Measurements from ENCODE around the gene SLC6A12.

Gene SLC6A12

GRCh38 chr12:163406-163986, 50.5 kb downstream of the SLC6A12 start:
- DNase-seq (ENCODE audit: low read depth in 2 of 2): no peak

DNA sequence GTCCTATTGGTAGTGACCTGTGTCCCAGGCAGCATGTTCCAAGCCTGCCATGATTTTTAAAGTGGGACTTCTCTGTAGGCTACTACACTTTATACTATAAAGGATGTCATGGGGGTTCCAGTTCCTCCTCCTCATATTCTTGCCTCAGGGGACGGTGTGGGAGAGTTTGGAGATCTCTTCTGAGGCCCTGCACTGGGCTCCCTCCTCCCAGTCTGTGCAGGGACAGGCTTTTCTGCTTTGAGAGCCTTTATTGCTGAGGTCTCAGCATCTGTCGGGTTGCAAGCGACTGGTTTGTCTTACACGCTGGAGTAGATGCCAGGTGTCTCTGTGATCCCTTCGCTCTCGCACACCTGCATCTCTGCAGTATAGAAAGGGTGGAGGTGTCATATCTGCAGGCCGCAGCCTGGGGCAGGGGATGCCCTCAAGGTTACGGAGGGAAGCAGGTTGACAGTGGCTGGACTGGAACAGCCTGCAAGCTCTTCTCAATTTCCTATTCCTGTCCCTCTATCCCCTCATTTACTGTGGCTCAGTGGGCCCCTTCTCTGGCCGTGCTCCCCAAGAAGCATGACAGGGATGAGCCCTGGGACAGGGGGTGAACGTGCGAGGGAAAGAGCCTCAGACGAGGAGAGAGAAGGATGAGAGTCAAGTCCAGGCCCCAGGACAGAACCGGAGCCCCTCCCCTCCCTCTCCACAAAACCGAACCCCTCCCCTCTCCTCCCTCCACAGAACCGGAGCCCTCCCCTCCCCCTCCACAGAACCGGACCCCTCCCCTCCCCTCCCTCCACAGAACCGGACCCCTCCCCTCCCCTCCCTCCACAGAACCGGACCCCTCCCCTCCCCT, 51.3 kb downstream of the SLC6A12 start:
- DNase-seq (ENCODE audit: low read depth in 2 of 2): no peak

DNA sequence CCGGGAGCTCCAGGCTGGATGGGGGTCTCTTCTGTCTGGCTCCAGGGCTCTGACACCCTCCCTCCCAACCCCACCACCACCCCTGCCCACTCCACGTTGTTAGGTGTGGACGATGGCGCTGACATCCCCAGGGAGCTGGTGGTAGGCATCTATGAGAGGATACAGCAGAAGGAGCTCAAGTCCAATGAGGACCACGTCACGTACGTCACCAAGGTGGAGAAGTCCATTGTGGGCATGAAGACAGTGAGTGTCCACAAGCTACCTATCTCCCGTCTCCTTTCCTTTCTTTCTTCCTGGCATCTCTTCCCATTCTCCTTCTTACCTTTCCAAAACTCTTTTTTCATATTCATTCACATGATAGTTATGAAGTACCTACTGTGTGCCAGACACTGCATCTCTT, 52.1 kb downstream of the SLC6A12 start:
- DNase-seq (ENCODE audit: low read depth in 2 of 2): no peak

- no peak for DNase-seq (ENCODE audit: low read depth in 2 of 2)
These were observed 53.1 kb downstream of the SLC6A12 start for GRCh38 chr12:160858-161257.

- no peak for DNase-seq (ENCODE audit: low read depth in 2 of 2)
These were observed 54.7 kb downstream of the SLC6A12 start for GRCh38 chr12:159156-159782.

DNA sequence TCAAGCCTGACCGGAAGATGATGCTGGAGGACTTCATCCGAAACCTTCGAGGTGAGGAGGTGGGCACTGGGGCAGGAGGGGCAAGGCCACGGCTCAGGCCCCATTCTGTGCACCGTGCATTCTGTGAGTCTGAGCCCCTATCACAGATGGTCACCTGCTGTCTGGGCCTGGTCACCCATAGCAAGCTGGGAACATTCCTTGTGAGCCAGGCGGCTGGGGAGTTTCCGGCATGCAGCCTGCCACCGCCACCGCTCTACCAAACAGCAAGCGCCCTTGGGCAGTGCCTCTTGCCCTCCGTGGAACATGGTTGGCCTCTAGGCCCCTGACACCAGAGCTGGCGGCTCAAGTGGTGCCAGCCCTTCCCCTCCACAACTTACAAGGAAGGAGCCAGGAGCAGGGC, 56.3 kb downstream of the SLC6A12 start:
- no peak for DNase-seq (ENCODE audit: low read depth in 2 of 2)

DNA sequence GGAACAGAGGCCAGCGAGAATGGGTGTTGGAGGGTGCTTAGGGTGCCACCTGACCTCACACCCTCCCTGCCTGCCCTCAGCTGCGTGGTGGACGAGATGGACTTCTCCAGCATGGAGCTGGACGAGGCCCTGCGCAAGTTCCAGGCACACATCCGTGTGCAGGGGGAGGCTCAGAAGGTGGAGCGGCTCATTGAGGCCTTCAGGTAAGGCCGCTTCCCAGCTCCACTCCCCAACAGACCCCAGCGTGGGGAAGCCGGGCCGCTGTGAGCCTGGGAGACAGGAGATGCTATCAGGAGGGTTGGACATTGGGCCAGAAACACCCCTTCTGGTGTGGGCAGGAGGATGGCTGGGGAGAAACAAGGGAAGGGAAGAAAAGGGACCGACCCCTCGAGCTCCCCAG, 57.0 kb downstream of the SLC6A12 start:
- DNase-seq (ENCODE audit: low read depth in 2 of 2): no peak

DNA sequence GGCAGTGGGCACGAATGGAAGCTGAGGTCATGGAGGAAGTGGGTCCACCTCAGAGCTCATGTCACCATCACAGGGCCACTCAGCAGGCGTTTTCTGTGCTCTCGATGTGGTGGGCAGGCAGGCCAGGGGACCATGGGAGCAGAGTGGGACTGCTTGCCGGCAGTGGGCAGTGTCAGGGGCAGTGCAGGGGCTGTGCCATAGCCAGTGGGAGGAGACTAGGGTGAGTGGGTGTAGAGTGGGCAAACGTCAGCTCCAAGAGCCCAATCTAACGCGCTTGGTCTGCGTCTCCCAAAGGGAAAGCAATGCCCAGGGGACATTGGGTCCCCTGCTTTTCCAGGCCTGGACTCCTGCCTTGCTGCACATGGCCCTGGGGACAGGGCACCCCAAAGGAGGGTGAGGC, 58.3 kb downstream of the SLC6A12 start:
- DNase-seq (ENCODE audit: low read depth in 2 of 2): no peak

- no peak for DNase-seq (ENCODE audit: low read depth in 2 of 2)
These were observed 59.0 kb downstream of the SLC6A12 start for GRCh38 chr12:155006-155405.

DNA sequence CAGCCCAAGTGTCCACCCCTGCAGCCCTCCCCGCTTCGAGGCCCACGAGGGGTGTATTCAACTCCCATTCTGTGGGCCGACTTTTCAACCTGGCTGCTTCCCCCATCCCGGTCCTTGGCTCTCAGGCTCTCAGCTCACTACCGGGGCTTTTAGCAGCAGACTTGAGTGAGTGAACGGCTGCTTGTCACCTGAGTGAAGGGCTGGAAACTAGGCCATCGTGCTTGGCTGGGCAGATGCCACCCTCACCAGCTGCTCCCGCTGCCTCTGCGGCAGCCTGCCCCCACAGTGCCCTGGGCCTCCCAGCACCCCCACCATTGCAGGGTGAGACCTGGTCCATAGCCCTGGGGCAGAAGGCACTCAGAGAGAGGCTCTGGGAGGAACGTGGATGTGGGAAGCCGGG, 59.9 kb downstream of the SLC6A12 start:
- no peak for DNase-seq (ENCODE audit: low read depth in 2 of 2)

DNA sequence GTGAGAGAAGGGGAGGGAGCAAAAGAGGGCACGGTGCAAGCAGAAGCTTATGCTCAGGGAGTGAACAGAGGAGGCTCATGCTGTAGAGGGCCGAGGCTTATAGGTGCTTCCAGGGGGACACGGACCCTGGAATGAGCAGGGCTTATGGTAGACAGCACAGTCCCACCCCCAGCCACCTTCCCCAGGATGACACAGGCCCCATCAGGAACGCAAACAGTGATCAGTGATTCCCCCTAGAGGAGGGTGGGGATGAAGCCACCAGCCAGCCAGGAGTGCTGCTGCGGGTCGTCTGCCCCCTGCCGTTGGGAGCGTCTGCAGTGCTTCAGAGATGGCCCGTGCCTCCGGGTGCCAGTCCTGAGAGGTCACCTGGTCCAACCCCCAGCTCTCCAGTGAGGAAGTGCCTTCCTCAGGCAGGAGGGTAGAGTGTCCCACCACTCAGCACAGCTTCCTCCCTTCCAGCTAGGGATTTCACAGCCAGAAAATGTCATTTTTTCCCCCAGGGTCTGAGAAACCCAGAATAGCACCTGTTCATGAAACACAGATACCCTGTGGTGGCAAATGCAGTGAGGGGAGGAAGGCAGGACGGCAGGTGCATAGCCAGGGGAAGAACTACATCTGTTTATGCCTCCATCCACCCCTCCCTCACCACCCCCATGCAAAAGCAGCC, 60.7 kb downstream of the SLC6A12 start:
- DNase-seq (ENCODE audit: low read depth in 2 of 2): no peak

- no peak for DNase-seq (ENCODE audit: low read depth in 2 of 2)
These were observed 61.5 kb downstream of the SLC6A12 start for GRCh38 chr12:152440-152839.

DNA sequence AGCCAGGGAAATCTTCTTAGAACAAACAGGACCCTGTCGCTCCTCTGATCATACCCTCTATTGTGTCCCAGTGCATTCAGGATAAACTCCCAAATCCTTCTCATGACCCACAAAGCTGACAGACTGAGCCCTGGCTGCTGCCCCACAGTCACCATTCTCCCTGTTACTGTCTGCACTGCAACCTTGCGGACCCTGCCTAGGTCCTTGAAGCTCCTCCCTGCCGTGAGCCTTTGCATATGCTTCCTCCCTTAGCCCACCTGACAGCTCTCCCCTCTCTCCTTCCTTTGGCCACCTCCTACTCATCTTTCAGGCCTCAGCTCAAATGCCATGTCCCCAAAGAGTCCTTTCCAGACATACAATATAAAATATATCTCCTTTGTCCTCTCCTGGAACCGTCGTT, 62.4 kb downstream of the SLC6A12 start:
- DNase-seq (ENCODE audit: low read depth in 2 of 2): no peak

DNA sequence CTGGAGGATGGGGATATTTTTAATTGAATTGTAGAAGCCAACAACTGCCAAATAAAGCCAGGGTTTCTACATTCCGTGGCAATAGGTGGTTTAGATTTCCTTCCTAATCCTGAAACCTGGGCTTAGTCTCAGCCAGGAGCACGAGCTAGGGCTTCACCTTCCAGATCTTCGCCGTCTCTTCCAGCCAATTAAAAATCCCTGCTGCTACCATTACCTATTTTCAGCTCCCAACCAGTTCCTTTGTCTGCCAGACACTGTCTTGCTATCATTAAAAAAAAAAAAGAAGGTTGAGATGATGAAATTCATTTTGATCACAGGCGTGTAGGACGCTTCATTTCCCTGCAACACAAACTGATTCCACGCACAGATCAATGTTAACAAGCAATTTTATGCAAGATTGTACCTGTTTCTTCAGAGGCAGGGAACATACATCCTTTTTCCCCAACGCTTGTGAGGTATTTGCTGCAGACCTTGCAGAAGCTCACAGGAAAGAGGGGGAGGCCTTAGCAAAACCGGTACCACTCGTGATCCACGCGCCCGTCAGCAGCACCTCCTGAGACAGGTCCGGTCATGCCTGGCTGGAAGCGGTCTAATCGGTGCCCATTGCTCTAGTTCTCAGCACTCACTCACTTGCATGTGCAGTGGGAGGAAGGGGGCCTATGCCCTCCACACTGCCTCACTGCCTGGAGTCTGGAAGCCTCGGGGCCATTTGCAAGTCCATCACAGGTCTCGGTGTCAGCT, 65.1 kb downstream of the SLC6A12 start:
- DNase-seq (ENCODE audit: low read depth in 2 of 2): no peak

GRCh38 chr12:147242-147641, 66.7 kb downstream of the SLC6A12 start:
- no peak for DNase-seq (ENCODE audit: low read depth in 2 of 2)

GRCh38 chr12:145369-145960, 68.5 kb downstream of the SLC6A12 start:
- no peak for DNase-seq (ENCODE audit: low read depth in 2 of 2)

DNA sequence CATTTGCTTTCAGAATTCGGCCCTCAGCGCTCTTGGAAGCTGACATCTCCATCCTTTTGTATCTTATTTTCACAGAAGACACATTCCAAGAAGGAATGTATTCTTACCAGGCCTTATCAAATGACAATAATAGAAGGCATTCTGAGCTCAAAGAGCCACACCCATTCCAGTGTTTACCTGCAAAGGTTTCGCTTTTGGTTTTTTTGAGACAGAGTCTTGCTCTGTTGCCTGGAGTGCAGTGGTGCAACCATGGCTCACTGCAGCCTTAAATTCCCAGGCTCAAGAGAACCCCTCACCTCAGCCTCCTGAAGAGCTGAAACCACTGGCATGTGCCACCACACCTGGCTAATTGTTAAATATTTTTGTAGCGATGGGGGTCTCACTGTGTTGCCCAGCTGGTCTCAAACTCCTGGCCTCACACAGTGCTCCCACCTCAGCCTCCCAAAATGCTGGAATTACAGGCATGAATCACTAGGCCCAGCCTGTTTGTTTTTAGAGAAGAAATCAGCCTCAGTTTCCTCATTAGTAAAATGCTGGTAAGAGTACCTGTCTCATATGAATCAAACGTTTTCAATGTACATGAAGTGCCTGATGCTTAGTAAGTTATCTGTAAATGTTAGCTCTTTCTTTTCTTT, 69.2 kb downstream of the SLC6A12 start:
- DNase-seq (ENCODE audit: low read depth in 2 of 2): no peak

GRCh38 chr12:143964-144649, 69.8 kb downstream of the SLC6A12 start:
- DNase-seq (ENCODE audit: low read depth in 2 of 2): peak; percentile 25 to 42

GRCh38 chr12:140162-140561, 73.8 kb downstream of the SLC6A12 start:
- DNase-seq (ENCODE audit: low read depth in 2 of 2): no peak

Measured in fibroblast of skin of left biceps (primary cell).